HG03354 (cell line): Measurements from ENCODE around the gene SLC6A7.
"Not testable (repeated sequence)": the region's sequence is repeated elsewhere in the genome, so short reads cannot be mapped to it uniquely, and the experiment has no call there.

Source experiments
- ATAC-seq: cut with Tn5 transposase; IDR thresholded peaks from one replicate; pipeline ENCODE4 v1.9.1; 2021; ENCODE audit warnings: mild to moderate bottlenecking; ENCODE audit not compliant: unreplicated experiment, poor library complexity, severe bottlenecking

Gene SLC6A7

GRCh38 chr5:150213530-150213929, 23.7 kb downstream of the SLC6A7 start:
- ATAC-seq, result no peak

GRCh38 chr5:150214289-150214688, 24.4 kb downstream of the SLC6A7 start:
- no peak for ATAC-seq

- ATAC-seq, result no peak
These were observed 26.4 kb downstream of the SLC6A7 start for GRCh38 chr5:150215979-150216944.

GRCh38 chr5:150217038-150217437, 27.2 kb downstream of the SLC6A7 start:
- no peak for ATAC-seq

- ATAC-seq, result peak; percentile 94
These were observed 28.2 kb downstream of the SLC6A7 start for GRCh38 chr5:150217873-150218692.

GRCh38 chr5:150218693-150219035, 28.8 kb downstream of the SLC6A7 start:
- no peak for ATAC-seq

- no peak for ATAC-seq
These were observed 29.3 kb downstream of the SLC6A7 start for GRCh38 chr5:150219142-150219541.

GRCh38 chr5:150219861-150220260, 30.0 kb downstream of the SLC6A7 start:
- ATAC-seq, result no peak

GRCh38 chr5:150221471-150221870, 31.6 kb downstream of the SLC6A7 start:
- ATAC-seq, result no peak

GRCh38 chr5:150222906-150223305, 33.0 kb downstream of the SLC6A7 start:
- no peak for ATAC-seq

GRCh38 chr5:150223474-150223873, 33.6 kb downstream of the SLC6A7 start:
- ATAC-seq, result no peak

- no peak for ATAC-seq
These were observed 34.7 kb downstream of the SLC6A7 start for GRCh38 chr5:150224483-150225027.

- no peak for ATAC-seq
These were observed 37.2 kb downstream of the SLC6A7 start for GRCh38 chr5:150227036-150227435.

GRCh38 chr5:150227606-150228273, 37.9 kb downstream of the SLC6A7 start:
- no peak for ATAC-seq

GRCh38 chr5:150229571-150229970, 39.7 kb downstream of the SLC6A7 start:
- ATAC-seq, result no peak

GRCh38 chr5:150230842-150231241, 41.0 kb downstream of the SLC6A7 start:
- no peak for ATAC-seq

GRCh38 chr5:150233706-150234105, 43.8 kb downstream of the SLC6A7 start:
- ATAC-seq, result not testable (repeated sequence)

GRCh38 chr5:150234576-150235499, 45.0 kb downstream of the SLC6A7 start:
- no peak for ATAC-seq

GRCh38 chr5:150235500-150235854, 45.6 kb downstream of the SLC6A7 start:
- ATAC-seq, result no peak
